HG02588 (cell line): Measurements from ENCODE around the gene SLC27A4.

ENCODE experiments used
- ATAC-seq: cut with Tn5 transposase; IDR thresholded peaks from one replicate; pipeline ENCODE4 v1.9.1; 2021; ENCODE audit warnings: mild to moderate bottlenecking, moderate library complexity; ENCODE audit not compliant: unreplicated experiment

SLC27A4 gene

DNA sequence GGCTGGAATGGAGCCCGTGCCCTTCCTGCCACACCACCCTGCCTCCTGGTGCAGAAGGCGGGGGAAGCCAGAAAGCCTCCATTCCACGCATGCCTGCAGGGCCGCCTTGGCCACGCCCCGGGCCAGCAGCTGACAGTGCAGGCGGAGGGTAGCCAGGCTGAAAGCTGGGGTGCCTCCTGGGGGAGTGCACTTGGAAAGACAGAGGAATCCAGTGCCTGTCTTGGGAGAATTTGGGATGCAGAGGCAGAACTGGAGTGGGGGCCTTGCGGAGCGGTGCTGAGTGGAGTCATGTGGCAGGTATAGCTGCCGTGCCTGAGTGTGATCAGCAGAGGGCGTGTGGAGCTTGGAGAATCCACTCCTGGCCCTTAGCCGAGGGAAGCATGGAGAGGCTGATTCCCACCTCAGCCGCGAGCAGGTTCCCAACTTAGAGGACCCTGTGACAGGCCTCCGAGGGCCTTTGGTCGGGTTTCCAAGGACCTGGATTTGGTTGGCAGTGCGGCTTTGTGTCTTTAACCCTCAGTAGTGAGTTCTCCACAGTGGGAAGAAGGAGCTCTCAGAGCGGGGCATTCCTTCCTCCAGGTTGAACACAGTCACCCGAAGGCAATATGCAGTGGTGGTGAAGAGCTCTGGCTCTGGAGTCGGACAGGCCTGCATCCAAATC lies 21.8 kb downstream of the SLC27A4 start:
- ATAC-seq, result peak; percentile 61

DNA sequence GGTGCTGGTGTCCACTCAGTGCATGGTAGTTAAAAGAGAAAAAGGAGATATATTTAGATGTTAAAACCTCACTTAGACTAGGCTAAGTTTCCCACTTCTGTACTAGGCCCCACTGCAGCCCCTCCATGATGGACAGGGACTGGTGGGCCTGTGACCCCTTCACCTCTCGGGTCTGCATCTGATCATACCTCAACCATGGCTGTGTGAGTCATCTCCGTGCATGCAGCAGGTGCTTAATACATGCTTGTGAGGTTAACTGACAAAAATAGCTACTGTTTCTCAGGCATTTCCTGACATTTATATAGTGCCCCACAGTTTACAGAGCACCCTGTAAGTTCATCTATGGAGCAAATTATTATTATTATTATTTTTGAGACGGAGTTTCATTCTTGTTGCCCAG lies 22.4 kb downstream of the SLC27A4 start:
- no peak for ATAC-seq

DNA sequence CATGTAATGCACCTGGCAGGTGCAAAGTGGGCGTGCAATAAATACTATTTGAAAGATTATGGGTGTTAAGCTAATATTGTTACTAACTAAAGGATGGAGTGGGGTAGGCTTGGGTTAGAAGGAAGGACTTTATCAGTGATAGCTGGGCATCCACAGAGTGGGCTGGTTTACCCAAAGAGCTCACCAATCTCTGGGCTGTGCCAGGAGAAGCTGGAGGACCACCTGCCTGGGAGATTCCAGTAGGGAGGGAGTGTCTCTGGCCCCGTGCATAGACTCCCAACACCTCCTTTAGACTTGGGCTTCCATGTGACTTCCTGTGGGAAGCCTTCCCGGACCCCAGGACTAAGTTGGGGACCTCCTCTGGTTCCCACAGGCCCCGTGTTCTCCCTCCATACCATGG lies 25.2 kb downstream of the SLC27A4 start:
- ATAC-seq, result no peak

DNA sequence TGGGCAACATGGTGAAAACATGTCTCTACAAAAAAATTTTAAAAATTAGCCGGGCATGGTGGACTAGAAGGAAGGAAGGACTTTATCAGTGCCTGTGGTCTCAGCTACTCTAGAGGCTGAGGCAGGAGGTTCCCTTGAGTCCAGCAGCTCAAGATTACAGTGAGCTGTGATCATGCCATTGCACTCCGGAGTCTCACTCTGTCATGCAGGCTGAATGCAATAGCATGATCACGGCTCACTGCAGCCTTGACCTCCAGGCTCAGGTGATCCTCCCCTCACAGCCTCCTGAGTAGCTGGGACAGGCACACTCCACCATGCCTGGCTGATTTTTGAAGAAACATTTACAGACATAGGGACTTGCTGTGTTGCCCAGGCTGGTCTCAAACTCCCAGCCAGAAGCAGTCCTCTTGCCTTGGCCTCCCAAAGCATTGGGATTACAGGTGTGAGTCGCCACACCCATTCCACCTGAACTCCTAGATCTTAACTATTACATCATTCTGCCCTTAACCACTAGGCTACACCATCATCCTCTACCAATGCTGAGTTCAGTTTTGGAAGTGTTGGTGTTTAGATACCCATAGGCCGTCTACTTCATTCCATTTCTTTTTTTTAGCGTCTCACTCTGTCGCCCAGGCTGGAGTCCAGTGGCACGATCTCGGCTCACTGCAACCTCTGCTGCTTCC lies 28.8 kb downstream of the SLC27A4 start:
- ATAC-seq, result no peak

DNA sequence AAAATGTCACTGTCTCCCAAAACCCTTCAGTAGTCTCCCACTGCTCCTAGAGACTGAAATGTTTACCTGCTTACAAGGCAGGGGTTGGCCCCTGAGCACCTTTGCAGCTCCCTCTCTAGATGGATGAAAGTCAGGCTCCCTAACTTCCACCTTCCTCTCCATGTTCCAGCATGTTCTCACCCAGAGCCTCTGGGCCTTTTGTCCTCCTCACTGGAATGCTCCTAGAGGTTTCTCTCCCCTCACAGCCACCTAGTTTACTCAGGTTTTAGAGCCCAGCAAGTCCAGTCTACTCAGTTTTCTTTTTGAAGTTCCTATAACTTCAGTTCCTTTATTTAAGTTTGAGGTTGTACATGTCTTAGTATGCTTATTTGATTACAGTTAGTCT lies 30.0 kb downstream of the SLC27A4 start:
- no peak for ATAC-seq

DNA sequence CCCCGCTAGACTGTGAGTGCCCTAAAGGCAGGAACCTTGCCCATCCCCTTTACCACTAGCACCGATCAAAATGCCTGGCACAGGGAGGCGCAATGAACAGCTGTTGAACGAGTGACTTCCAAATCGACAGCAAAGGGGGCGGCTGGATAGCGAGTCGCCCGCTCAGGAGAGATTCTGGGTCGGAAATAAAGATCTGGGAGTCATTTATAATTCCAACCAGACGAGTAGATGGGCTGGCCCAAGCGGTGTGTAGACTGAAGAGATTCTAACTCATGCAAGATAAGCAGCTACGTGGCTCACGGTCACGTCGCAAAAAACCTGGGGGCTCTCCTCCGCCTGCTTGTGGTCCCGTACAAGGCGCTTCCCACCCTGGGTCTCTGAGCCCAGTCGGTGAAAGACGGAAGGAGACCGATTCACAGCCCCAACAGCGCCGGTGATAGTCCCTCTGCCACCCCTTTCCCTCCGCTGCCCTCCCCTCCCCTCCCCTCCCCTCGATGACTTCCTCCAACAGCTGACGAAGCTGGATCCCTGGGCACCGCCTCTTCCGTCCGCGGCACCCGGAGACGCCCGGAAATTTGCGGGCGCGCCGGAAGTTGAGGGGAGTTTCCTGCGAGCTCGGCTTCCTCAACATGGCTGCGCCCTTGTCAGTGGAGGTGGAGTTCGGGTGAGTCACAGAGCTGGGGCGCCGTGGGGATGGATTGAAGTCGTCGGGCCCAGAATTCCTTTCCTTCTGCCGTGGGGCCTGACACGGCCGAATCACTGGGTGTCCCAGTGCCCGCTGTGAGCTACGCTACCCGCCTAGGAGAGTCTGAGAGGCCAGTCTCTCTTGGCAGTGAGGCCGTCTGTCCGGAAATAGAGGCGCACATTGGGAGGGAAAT lies 30.7 kb downstream of the SLC27A4 start, which contains the start of gene URM1:
Gene URM1 (plus strand): TSS at position 623 of the 878 bp plus-strand sequence. CDS start 7 bp downstream, at position 630.
- ATAC-seq, result peak; percentile 81

DNA sequence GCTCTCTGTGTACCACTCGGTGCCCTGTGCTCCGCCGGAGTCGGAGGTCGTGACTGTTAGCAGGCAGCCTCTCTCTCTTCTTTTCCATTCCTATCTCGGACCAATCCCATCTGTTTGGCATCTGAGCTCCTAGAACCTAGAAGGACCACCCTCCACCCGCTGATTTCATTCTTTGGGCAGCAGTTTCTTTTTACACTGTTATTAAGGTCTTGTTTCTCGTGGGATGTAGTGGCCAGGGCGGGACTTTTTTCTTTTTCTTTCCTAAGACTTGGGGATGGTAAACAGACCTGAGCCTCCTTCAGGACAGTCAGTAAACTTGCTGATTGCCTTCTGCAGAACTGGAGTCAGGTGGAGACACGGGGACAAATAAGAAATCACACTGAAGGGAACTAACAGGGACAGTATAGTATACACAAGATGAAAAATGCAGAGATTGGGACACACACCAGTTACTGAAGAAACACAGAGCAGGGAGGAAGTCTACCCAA lies 31.3 kb downstream of the SLC27A4 start:
- ATAC-seq, result no peak

DNA sequence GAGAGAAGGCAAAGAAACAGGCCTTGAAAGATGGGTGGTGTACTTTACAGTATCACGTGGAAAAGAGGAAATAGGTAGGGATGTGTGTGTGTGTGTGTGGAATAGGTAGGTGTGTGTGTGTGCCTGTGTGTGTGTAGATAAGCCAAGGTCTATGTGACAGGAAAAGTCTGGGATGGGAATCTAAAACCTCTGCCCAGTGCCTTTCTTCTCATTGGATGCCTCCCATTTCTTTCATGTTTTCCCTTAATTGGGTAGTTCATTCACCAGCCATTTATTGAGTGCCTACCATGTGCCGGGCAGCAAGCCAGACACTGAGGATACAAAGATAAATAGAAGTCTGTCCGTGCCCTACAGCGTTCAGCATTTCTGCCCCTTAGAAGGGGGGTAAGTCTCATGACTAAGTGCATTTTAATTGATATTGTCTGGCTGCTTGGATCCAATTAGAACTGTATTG lies 31.9 kb downstream of the SLC27A4 start:
- no peak for ATAC-seq

DNA sequence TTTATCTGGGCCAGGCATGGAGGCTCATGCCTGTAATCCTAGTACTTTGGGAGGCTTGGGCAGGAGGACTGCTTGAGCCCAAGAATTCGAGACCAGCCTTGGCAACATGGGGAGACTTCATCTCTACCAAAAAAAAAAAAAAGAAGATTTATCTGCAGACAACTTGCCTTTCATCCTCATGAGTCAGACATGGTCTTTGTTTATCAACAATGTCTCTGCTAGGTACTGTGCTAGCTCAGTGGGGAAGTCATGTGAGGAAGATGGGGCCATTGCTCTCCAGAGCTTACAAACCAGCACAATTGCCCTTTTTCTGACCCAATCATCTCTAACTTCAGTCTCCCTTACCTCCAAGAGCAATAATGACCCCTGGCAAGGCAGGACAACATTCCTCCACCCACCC lies 32.5 kb downstream of the SLC27A4 start:
- no peak for ATAC-seq

DNA sequence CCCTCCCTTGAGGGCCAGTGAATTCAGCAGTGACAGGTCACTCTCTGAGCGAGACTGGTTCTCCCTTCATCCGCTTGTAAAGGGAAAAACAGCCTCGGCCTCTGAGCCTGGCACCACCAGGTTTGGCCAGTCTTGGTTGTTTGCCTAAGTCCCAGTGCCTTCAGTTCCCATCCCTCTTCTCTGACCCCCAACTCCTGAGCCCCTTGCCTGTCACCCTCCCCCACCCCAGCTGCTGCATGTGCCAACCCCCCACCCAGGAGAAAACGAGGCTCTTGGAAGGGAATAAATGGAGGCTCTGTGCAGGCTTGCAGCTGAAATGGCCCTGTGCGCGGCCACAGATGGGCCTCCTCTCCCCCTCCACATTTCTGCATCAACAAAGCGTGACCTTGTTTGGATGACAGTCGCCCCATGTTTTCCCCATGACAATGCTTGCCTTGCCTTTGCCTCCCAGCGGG lies 33.9 kb downstream of the SLC27A4 start:
- no peak for ATAC-seq

DNA sequence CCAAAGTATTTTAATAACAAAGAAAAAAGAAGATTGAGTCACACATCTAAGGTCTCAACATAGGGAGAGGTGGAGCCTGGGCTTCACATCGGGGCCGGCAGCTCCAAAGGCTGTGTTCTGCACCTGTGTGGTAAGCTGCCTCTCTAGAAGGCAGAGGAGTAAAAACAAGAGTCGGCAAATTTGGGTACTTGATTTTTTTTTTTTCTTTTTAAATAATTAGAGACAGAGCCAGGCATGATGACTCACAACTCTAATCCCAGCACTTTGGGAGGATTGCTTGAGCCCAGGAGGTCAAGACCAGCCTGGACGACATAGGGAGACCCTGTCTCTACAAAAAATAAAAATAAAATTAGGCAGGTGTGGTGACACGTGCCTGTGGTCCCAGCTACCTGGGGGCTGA lies 35.5 kb downstream of the SLC27A4 start:
- no peak for ATAC-seq

DNA sequence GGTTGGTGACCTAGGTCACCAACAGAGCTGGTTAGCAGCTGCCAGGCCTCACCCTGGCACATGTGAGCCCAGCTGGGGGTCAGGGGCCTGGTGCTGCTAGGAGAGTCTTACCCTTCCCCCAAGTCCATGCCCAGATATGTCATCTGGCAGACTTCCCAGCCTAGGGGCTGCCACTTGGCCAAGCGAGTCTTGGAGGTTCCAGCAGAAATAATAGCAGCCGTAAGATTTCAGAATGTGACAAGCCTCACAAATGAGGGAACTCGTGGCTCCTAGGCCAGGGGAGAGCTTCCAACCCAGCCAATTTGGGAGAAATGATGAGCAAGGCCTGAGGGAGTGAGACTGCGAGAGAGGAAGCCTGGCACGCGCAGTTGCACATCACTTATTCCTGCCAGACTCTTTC lies 41.9 kb downstream of the SLC27A4 start:
- ATAC-seq, result no peak

DNA sequence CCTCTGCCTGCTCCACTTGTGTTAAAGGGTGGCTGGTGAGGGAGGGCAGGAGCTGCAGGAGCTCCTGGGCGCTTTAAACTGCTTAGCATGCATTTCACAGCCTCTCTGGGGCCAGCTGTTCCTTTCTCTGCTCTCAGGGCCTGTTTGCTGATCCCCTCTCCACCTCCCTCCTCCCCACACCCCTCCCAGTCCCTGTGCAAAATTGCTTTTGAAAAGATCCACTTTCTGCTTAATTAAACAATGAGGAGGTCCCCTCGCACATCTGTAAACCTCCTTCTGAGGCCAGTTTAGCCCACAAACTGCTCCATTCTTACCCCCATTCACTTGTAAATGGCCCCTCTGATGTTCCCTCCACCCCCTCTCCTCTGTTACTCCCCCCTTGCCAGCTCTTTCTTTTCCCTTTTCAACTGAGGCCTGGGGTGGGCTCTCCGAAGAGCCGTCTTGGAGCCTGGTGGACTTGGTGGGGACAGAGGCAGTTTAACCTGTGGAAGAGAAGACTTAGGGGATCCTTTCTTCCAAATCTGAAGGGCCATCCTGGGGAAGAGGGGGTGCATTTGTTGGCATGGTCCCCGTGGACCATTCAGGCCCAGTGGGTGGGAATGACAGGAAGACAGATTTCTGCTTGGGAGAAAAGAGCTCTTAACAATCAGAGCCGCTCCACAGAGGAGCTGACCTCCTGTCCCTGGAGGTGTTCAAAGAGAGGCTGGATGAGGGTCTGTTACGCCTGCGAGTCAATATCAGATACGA lies 42.9 kb downstream of the SLC27A4 start:
- ATAC-seq, result no peak

DNA sequence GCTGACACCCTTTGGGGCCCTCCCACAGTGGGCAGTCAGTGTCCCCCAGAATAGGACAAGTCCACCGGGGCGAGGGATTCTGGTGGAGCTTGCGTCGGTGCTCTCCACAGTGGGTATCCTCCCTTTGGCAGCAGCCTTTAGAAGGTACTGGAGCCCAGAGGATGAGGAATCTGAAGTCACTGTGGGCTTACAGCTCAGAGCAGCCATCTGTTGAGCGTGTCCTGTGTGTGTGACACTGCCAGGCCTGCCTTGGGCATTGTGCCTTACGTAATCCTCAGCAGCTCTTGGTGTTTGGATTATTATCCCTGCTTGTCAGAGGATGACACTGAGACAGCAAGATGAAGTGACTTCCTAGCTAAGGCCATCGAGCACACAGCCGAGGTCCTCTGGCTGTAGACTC lies 43.5 kb downstream of the SLC27A4 start:
- ATAC-seq, result no peak

DNA sequence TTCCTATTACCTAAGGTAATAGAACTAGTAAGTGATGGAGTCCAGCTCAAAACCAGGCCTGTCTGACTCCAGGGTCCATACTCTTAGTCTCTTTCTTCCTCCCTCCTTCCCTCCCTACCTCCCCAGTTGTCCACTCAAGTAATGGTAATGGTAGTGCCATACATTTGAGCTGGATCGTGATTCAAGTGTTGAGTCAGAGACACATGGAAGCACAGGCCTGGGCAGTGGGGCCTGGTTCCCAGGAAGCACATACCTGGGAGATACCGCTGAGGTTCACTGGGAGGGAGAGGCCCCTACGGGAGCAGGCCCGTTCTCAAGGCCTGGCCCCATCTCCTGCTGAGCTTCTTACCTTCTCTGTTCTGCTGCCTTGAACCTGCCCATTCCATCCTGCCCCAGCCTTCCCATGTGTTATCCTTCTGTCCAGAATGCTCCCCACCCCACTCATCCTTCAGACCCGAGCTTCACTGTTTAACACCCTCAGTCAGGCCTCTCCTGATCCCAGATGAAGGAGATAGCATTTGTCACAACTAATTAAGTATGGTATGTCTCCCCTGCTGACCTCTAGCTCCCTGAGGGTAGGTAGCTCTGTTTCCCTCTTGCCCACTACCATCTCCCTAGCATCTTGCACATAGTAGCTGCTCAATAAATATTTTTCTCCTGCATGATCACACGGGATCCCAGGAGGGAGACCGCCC lies 44.6 kb downstream of the SLC27A4 start:
- ATAC-seq, result no peak

DNA sequence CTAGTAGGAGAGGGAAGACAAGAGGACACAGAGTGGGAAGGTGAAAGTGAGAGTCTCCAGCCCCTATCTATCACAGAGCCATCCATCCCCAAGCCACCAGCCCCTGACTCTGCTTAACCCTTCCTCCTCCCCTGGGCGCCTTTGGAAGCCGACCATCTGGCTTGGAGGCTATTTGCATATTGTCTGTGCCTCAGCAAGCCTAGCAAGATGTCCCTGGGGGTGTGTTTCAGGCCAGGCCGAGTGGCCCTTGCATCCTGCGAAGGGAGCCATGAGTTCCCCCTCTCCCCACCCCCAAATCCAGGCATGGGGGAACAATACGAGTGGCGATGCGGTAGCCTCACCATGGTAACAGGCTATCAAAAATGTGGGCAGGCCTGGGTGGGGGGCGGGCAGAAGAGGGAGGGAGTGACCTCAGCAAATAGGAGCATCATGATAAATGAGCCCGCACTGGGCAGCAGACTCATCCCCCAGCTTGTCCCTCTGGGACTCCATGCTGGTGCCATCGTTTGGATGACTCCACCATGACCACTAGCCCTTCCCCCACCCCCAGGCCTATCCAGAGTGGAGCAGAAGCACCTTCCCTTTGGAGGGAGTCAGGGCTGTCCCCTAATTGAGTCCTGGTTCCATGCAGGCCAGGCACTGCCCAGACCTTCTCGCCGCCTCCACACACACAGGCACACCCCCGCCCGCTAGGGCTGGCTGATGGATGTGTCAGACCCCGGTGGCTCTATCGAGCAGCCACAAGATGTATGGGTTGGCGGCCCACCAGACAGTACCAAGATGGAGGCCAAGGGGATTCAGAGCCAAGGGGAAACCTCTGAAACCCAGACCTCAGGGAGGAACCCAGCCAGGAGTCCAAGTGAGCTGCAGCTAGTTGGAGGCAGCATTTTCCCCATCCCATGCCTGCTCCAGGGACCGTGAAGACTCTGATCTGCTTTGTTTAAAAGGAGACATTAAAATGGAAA lies 45.5 kb downstream of the SLC27A4 start:
- no peak for ATAC-seq

DNA sequence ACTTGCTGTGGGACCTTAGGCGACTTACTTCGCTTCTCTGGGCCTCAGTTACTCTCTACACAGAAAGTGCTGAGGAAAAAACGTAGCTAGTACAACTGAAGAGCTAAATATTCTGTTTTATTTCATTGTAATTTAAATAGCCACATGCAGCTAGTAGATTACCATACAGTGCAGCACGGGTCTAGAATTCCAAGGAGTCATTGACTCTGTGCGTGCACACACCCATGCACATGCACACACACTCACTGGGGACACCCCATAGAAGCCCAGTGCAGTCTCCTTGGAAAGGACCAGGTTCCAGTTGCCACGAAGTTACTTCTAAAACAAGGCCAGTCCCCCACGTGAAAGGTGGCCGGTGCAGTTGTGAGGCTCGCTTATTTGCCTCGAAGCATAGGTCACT lies 47.8 kb downstream of the SLC27A4 start:
- no peak for ATAC-seq

DNA sequence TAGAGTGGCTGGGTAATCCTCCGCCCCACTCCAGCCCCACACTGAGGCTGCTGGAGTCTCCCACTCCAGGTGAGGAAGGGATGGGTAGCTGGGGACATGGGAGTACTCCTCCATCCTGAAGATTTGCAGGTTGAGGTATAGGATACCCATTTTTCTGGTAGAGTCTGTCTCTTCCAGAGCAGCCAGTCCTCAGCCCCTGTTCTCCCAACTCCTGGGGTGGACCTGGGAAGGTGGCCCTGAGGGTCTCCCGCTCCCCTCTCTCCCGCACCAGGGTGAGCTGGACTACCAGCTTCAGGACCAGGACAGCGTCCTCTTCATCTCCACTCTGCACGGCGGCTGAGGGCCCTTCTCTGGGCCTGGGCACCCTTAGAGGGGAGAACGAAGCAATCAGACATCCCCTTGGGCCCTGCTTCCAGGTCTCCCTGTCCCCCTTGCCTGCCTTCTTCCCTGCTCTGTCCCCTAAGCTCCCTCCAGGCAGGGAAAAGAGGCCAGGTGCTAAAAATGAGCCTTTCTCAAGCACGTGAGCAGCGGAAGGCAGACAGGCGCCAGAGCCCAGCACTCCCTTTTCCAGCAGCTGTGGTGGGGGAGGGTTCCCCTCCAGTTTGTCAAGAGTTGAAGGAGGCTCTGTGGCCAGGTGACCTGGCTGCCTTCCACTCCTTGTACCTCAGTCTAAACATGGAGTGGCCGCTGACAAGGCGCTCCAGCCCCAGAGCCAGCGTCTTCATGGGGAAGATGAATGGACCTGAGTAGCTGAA lies 49.2 kb downstream of the SLC27A4 start:
- ATAC-seq, result no peak
